GM12878 (cell line): Measurements from ENCODE around the gene CASK. TPM values are rescaled to one million over a fixed set of nuclear protein-coding genes. Genes with fewer than 3 reads are reported as not detected.

Experiments
- ATAC-seq: fragments of 200-7000 bp; cut with Tn5 transposase; 3 replicates; pipeline ENCODE4 v1.9.1; 2020; ENCODE audit warnings: mild to moderate bottlenecking, moderate library complexity
- Bru-seq: library from RNA; stranded (reverse); fragments of 400-500 nt; gene quantifications from one replicate; lab custom pipeline; 2021; lab: Mats Ljungman, UMichigan
- BruChase-seq, 2 experiments: library from RNA; stranded (reverse); fragments of 400-500 nt; gene quantifications; one replicate each; lab custom pipeline; 2021; lab: Mats Ljungman, UMichigan
- BruUV-seq: library from RNA; stranded (reverse); fragments of 400-500 nt; replicated peaks from 2 replicates; lab custom pipeline; 2021; lab: Mats Ljungman, UMichigan
- CTCF ChIA-PET: fragments of 300-600 bp; sonication (Branson Sonifier 250); formaldehyde crosslinking; extraction: SDS; loops from one replicate; lab custom pipeline; 2021; ENCODE audit warnings: inconsistent platforms; lab: Yijun Ruan, JAX
- POLR2A ChIA-PET: fragments of 350-600 bp; formaldehyde crosslinking; extraction: SDS; loops from one replicate; lab custom pipeline; 2021; ENCODE audit warnings: inconsistent platforms; lab: Charles Lee
- RAD21 ChIA-PET: fragments of 300-600 bp; sonication (Branson Sonifier 250); formaldehyde crosslinking; loops from one replicate; lab custom pipeline; 2023; ENCODE audit warnings: antibody characterized with exemption; ENCODE audit not compliant: unreplicated experiment; lab: Charles Lee
- SMC1A ChIA-PET: fragments of 300-600 bp; sonication (Branson Sonifier 250); formaldehyde crosslinking; loops from one replicate; lab custom pipeline; 2023; ENCODE audit not compliant: unreplicated experiment, uncharacterized antibody; lab: Charles Lee
- DNase-seq: peaks from one replicate; pipeline ENCODE4 v3.0.0-alpha.2; 2011; ENCODE audit warnings: low read depth, low spot score
- FAIRE-seq: peaks from 3 replicates; lab custom pipeline; 2011; peaks lifted over from hg19 to GRCh38; lab: Jason Lieb, UNC
- H2AFZ ChIP-seq: 2 replicates; pipeline ENCODE4 v1.6.0; 2011; ENCODE audit warnings: low read depth, low read length, control low read depth; ENCODE audit not compliant: control insufficient read depth
- H3K27ac ChIP-seq: 2 replicates; pipeline ENCODE4 v1.5.1; 2011; ENCODE audit warnings: control low read depth; ENCODE audit not compliant: control insufficient read depth, insufficient read depth
- H3K27me3 ChIP-seq, 2 experiments: replicated peaks in 1 of 2; 2 replicates each; pipeline versions ENCODE4 v1.6.0 to v1.6.1; 2011; ENCODE audit warnings: low read length in 1 of 2; ENCODE audit not compliant: control insufficient read depth in 2 of 2, insufficient read depth in 2 of 2
- H3K36me3 ChIP-seq, 2 experiments: 2 replicates each; pipeline ENCODE4 v1.5.1; 2011; ENCODE audit warnings: low read length in 1 of 2; ENCODE audit not compliant: control insufficient read depth in 2 of 2, insufficient read depth in 2 of 2
- H3K4me1 ChIP-seq: 2 replicates; pipeline ENCODE4 v1.6.1; 2011; ENCODE audit warnings: mild to moderate bottlenecking, low read length, moderate library complexity, mixed read lengths; ENCODE audit not compliant: control insufficient read depth, insufficient read depth
- H3K4me2 ChIP-seq: 2 replicates; pipeline ENCODE4 v1.6.0; 2011; ENCODE audit warnings: control low read depth; ENCODE audit not compliant: control insufficient read depth, insufficient read depth
- H3K4me3 ChIP-seq: fragments of 200-600 bp; sonication (generic); 2 replicates; pipeline ENCODE4 v1.5.1; 2016
- H3K79me2 ChIP-seq: 2 replicates; pipeline ENCODE4 v1.6.0; 2011; ENCODE audit warnings: low read length; ENCODE audit not compliant: control insufficient read depth, insufficient read depth
- H3K9ac ChIP-seq: 2 replicates; pipeline ENCODE4 v1.8.0; 2011; ENCODE audit warnings: low read length, control low read depth, mixed read lengths; ENCODE audit not compliant: control insufficient read depth, insufficient read depth
- H3K9me3 ChIP-seq: replicated peaks from 3 replicates; pipeline ENCODE4 v1.5.1; 2011; ENCODE audit warnings: mild to moderate bottlenecking, low read length; ENCODE audit not compliant: control insufficient read depth, insufficient read depth
- H4K20me1 ChIP-seq: 2 replicates; pipeline ENCODE4 v1.6.0; 2011; ENCODE audit not compliant: control insufficient read depth, insufficient read depth
- BHLHE40 ChIP-seq, 2 experiments: fragments of 450-650 bp in 1 of 2; IDR thresholded peaks; 2 replicates each; pipeline ENCODE4 v1.6.1; 2011 to 2017; ENCODE audit warnings: low read depth in 2 of 2, borderline replicate concordance in 1 of 2, improper control_type of control experiment in 1 of 2, low read length in 1 of 2, mild to moderate bottlenecking in 1 of 2
- EZH2 ChIP-seq: IDR thresholded peaks from 2 replicates; pipeline ENCODE4 v1.6.1; 2012; ENCODE audit warnings: low read depth, mild to moderate bottlenecking, control low read depth, inconsistent platforms, low read length, borderline replicate concordance; ENCODE audit not compliant: control insufficient read depth
- KLF5 ChIP-seq: fragments of 450-650 bp; IDR thresholded peaks from 2 replicates; pipeline ENCODE4 v1.6.1; 2014; ENCODE audit warnings: mild to moderate bottlenecking; ENCODE audit not compliant: partially characterized antibody
- NKRF ChIP-seq: fragments of 450-650 bp; conservative IDR thresholded peaks from 2 replicates; pipeline ENCODE4 v1.6.1; 2017; ENCODE audit warnings: mild to moderate bottlenecking, moderate library complexity
- POLR2A ChIP-seq: IDR thresholded peaks from 2 replicates; pipeline ENCODE4 v1.6.1; 2011; ENCODE audit warnings: low read depth, mild to moderate bottlenecking, low read length
- ZNF592 ChIP-seq: fragments of 450-650 bp; IDR thresholded peaks from 2 replicates; pipeline ENCODE4 v1.6.1; 2017; ENCODE audit warnings: mild to moderate bottlenecking, moderate library complexity
- ZSCAN29 ChIP-seq: fragments of 450-650 bp; IDR thresholded peaks from 2 replicates; pipeline ENCODE4 v1.6.1; 2017; ENCODE audit warnings: mild to moderate bottlenecking, moderate library complexity
- WGBS: methylation state at CpG from one replicate; pipeline ENCODE4 v1.1.6; 2016; ENCODE audit warnings: low lambda C conversion rate; ENCODE audit not compliant: insufficient replicate concordance, insufficient coverage; ENCODE audit errors: missing lambda C conversion rate; 5-methylcytosine and 5-hydroxymethylcytosine counted together
- in situ Hi-C: fragments of 300-500 bp; cut with MboI; formaldehyde crosslinking; loops from 9 replicates; pipeline ENCODE4 v1.14.3; 2018; ENCODE audit warnings: mixed read lengths
- intact Hi-C: fragments of 100-400 bp; cut with micrococcal nuclease; formaldehyde crosslinking; loops from one replicate; pipeline ENCODE4 v1.14.2; 2022; ENCODE audit not compliant: unreplicated experiment
- long read RNA-seq, 2 experiments: library from polyadenylated mRNA; unstranded; transcript quantifications; one replicate each; pipeline ENCODE4 v2.0.0, GENCODE V29; 2019 to 2020
- polyA minus RNA-seq, 3 experiments: library from RNA; depleted of rRNA, polyadenylated mRNA; stranded (reverse); fragments of >200 nt; gene quantifications; 2 replicates each; pipeline ENCODE4 v1.2.3, GENCODE V29; 2011
- polyA plus RNA-seq, 11 experiments: library from polyadenylated mRNA; depleted of rRNA in 4 of 11; unstranded in 6 of 11; stranded (reverse) in 5 of 11; fragments of >200 nt; fragmentation: Nextera tagmentation in 4 of 11; fragmentation: Illumina TruSeq in 1 of 11; extraction: Ambion mirVana in 4 of 11; extraction: Trizol in 1 of 11; gene quantifications; 1 replicate in 1 of 11; 2 replicates in 10 of 11; pipeline versions ENCODE4 v1.2.1 to v1.2.3, GENCODE V29; 2011 to 2016; ENCODE audit warnings: inconsistent platforms in 2 of 11, missing spikeins in 2 of 11, low read depth in 1 of 11
- total RNA-seq, 4 experiments: library from RNA; depleted of rRNA in 3 of 4; stranded (reverse); fragments of >200 nt in 3 of 4; fragmentation: Illumina TruSeq in 1 of 4; extraction: Trizol in 1 of 4; gene quantifications; 2 replicates each; pipeline versions ENCODE4 v1.2.1 to v1.2.3, GENCODE V29; 2013 to 2021

Gene CASK, protein sequence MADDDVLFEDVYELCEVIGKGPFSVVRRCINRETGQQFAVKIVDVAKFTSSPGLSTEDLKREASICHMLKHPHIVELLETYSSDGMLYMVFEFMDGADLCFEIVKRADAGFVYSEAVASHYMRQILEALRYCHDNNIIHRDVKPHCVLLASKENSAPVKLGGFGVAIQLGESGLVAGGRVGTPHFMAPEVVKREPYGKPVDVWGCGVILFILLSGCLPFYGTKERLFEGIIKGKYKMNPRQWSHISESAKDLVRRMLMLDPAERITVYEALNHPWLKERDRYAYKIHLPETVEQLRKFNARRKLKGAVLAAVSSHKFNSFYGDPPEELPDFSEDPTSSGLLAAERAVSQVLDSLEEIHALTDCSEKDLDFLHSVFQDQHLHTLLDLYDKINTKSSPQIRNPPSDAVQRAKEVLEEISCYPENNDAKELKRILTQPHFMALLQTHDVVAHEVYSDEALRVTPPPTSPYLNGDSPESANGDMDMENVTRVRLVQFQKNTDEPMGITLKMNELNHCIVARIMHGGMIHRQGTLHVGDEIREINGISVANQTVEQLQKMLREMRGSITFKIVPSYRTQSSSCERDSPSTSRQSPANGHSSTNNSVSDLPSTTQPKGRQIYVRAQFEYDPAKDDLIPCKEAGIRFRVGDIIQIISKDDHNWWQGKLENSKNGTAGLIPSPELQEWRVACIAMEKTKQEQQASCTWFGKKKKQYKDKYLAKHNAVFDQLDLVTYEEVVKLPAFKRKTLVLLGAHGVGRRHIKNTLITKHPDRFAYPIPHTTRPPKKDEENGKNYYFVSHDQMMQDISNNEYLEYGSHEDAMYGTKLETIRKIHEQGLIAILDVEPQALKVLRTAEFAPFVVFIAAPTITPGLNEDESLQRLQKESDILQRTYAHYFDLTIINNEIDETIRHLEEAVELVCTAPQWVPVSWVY
- total RNA-seq (2013; cell fraction: nucleolus; rRNA removed), result 85.2 and 91.0 TPM in 2 replicates
- total RNA-seq (2014; rRNA removed), result 5.2 and 5.8 TPM in 2 replicates
- 7.0 and 8.1 TPM in 2 replicates for total RNA-seq (2014; rRNA removed; fragmentation: Illumina TruSeq; extraction: Trizol)
- total RNA-seq (2021), result 8.5 and 11.6 TPM in 2 replicates
- polyA plus RNA-seq (2011; ENCODE audit: low read depth), result 4.4 TPM
- 45.9 and 75.3 TPM in 2 replicates for polyA plus RNA-seq (2011; rRNA removed)
- polyA plus RNA-seq (2011; cell fraction: cytosol; rRNA removed), result 19.1 and 21.5 TPM in 2 replicates
- 42.8 and 44.8 TPM in 2 replicates for polyA plus RNA-seq (2011; cell fraction: nucleus; rRNA removed)
- 3.5 and 4.3 TPM in 2 replicates for polyA plus RNA-seq (2012)
- 4.9 TPM in 2 replicates for polyA plus RNA-seq (2014; fragmentation: Illumina TruSeq; extraction: Trizol)
- 1 to 10 TPM; 2.6 to 3.1 TPM for polyA plus RNA-seq (2014; fragmentation: Nextera tagmentation; extraction: Ambion mirVana)
- 3.2 and 4.7 TPM in 2 replicates for polyA plus RNA-seq (2014; rRNA removed)
- polyA plus RNA-seq (2016; fragmentation: Nextera tagmentation; extraction: Ambion mirVana), result 1 to 10 TPM in 1 of 2 experiments, under 1 TPM in 1; 0.60 to 1.9 TPM
- 68.1 and 126 TPM in 2 replicates for polyA minus RNA-seq (2011; rRNA and poly(A)+ RNA removed)
- 22.2 and 30.8 TPM in 2 replicates for polyA minus RNA-seq (2011; cell fraction: cytosol; rRNA and poly(A)+ RNA removed)
- polyA minus RNA-seq (2011; cell fraction: nucleus; rRNA and poly(A)+ RNA removed), result 64.3 and 129 TPM in 2 replicates
- Bru-seq, nascent RNA, result percentile 74 among the genes with signal in this experiment
- percentile 66 among the genes with signal in this experiment for BruChase-seq, experiment 1, labeled RNA remaining after a 6-hour chase
- percentile 66 among the genes with signal in this experiment for BruChase-seq, experiment 2, labeled RNA remaining after a 2-hour chase
- long read RNA-seq, experiment 1, partial matches to known transcripts, result 2 of 4 reads
- long read RNA-seq, experiment 1, other reads (novel, unspliced or antisense), result 2 of 4 reads
- long read RNA-seq, experiment 2, partial matches to known transcripts, result 19 of 35 reads
- long read RNA-seq, experiment 2, other reads (novel, unspliced or antisense), result 13 of 35 reads

DNA sequence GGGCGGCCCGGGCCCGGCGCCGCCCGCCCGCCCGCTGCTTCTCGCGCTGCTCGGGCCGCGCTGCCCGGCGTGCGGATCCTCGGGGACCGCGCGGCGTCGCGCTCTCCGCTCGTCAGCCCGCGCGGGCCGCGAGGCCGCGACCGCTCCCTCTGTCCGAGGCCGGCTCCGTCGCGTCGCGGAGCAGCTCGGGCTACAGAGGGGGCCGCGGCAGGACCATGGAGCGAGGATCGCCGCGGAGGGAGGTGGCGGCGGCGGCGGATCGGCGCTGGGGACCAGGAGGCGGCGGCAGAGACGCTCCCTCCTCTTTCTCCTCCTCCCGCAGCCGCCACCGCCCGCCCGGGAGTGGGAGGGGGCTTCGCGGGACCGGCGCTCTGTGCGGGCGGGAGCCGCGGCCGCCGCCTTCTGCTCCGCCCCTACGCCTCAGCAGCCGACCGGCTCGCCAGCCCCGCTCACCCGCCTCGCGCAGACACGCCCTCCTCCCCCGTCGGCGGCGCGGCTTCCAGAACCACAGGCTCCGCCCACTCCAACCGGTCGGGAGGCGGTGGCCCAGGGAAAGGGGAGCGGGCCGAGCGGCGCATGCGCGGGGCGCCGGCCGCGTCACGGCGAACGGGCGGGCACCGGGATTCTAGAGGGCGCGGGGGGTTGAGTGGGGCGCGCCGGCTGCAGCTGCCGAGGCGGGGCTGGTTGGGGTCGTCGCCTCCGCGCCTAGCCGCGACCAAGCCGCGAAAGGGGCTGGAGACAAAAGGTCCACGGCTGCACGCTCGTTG is at the start of gene CASK:
CASK (minus strand) TSS at position 344 of the 767 bp plus-strand sequence. CDS start 566 bp downstream, outside the sequence.
- in situ Hi-C loops, result no loop called here
- H3K4me1 ChIP-seq, result no peaks in the 10 kb centered on the region
- no peaks in the 10 kb centered on the region for H3K9me3 ChIP-seq
- peak within 1 kb of the TSS; percentile 70 for H3K9ac ChIP-seq
- WGBS, result 42% methylated on average over 63 of the region's 123 CpGs
- peak within 1 kb of the TSS; percentile 38 for H3K27ac ChIP-seq
- peak within 1 kb of the TSS; percentile 94 for H3K4me2 ChIP-seq
- H3K27me3 ChIP-seq, result no peaks in the 10 kb centered on the region; a peak in 1 of 4 replicates
- DNase-seq (peak; percentile 51), FAIRE-seq (no peak), ATAC-seq (peak; percentile 81)
- H2AFZ ChIP-seq, result peak within 1 kb of the TSS; percentile 78
- ChIA-PET POLR2A (interaction anchor here (0.6 to 1.2 kb wide), 2 partner anchors 125 to 348 kb away, joined by 5 read pairs; no protein-coding TSS in a partner anchor), RAD21 (interaction anchor here (1.1 to 9.1 kb wide), 4 partner anchors 56 to 171 kb away, joined by 3 to 76 read pairs (median 4); no protein-coding TSS in a partner anchor), CTCF (interaction anchor here (1.1 to 2.1 kb wide), 3 partner anchors 125 to 142 kb away, joined by 4 to 7 read pairs (median 4); no protein-coding TSS in a partner anchor), SMC1A (interaction anchor here (0.9 to 1.9 kb wide), 3 partner anchors 56 to 142 kb away, joined by 3 to 7 read pairs (median 4); no protein-coding TSS in a partner anchor)
- H3K4me3 ChIP-seq, result peak within 1 kb of the TSS; percentile 71
- H3K36me3 ChIP-seq, result no peaks in the 10 kb centered on the region
- intact Hi-C loops, result loop anchor here (5.0 kb wide), 2 partner anchors 169 to 184 kb away; no protein-coding TSS in a partner anchor
- no TSS peak for BruUV-seq
- no peaks in the 10 kb centered on the region for H4K20me1 ChIP-seq
- peaks cover 13% of the 10 kb centered on the region for H3K79me2 ChIP-seq
- no peak for TF ChIP-seq EZH2
- TF ChIP-seq BHLHE40 (IDR thresholded peaks at IDR 0.05; ENCODE audit: borderline replicate concordance in 1 of 2, low read depth in 2 of 2, low read length in 1 of 2), result peak in 1 of 2 experiments; percentile 71; a peak in 1 of 4 replicates
- TF ChIP-seq KLF5, result no peak
- TF ChIP-seq ZNF592, result no peak
- TF ChIP-seq ZSCAN29, result no peak
- no peak for TF ChIP-seq POLR2A
- no peak for TF ChIP-seq NKRF
